Measurements from ENCODE around the gene NDUFV3. TPM values are rescaled to one million over a fixed set of nuclear protein-coding genes. Genes with fewer than 3 reads are reported as not detected.

Gene NDUFV3
- total and polyA plus RNA-seq, 2 of the 13 experiments (the other 11 are each of a cell fraction or from before 2014, with no cell fraction given), result 14.2 to 29.6 TPM

DNA sequence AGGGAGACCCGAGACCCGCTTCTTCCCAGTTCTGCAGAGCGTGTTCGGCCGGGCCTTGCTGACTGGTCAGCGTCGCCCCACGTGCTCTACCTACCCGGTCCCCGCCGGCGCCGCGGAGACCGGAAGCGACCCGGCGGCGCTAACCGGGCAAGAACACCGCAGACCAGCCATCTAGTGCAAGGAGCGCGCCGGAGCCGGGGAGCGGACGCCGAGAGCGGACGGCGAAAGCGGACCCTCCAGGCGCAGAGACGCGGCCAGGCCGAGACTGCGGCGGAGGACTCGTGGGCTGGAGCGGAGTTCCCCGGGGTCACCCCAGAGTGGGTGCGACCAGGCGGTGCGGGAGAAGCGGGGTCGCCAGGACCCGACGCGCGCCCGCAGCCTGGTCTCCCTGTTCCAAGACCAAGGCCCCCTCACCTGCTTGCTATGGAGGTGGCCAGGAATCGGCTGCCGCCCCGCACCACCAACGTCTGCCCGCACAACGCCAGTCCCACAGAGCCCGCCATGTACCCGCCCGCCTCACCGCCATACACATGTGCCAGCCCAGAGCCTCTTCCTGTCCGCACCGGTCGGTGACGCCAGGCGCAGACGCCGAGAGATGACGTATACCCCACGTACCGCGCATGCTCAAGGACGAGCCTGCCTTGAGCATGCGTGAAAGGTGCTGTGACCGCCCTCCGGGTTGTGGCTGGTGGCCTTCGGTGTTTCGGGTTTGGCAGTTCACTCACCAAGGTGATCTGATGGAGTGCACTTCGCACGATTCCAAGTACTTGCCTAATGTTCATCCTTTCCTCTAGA, 13.9 kb upstream of the NDUFV3 start, which contains the start of gene WDR4 (continued):
- TF ChIP-seq, protein P1, sequence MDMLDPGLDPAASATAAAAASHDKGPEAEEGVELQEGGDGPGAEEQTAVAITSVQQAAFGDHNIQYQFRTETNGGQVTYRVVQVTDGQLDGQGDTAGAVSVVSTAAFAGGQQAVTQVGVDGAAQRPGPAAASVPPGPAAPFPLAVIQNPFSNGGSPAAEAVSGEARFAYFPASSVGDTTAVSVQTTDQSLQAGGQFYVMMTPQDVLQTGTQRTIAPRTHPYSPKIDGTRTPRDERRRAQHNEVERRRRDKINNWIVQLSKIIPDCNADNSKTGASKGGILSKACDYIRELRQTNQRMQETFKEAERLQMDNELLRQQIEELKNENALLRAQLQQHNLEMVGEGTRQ (IDR thresholded peaks at IDR 0.05; ENCODE audit: low read depth, low read length), result peak; percentile 89
- TF ChIP-seq, protein P1 (CRISPR knock-in tag; IDR thresholded peaks at IDR 0.05; ENCODE audit: borderline replicate concordance), result peak; percentile 95; the same call in 1 of the 2 replicates
- TF ChIP-seq, protein P2, sequence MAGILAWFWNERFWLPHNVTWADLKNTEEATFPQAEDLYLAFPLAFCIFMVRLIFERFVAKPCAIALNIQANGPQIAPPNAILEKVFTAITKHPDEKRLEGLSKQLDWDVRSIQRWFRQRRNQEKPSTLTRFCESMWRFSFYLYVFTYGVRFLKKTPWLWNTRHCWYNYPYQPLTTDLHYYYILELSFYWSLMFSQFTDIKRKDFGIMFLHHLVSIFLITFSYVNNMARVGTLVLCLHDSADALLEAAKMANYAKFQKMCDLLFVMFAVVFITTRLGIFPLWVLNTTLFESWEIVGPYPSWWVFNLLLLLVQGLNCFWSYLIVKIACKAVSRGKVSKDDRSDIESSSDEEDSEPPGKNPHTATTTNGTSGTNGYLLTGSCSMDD (CRISPR knock-in tag; IDR thresholded peaks at IDR 0.05), result no peak
- TF ChIP-seq NCOA1 (CRISPR knock-in tag; IDR thresholded peaks at IDR 0.05) (peak; percentile 5; the same call in 1 of the 2 replicates), ZNF557 (CRISPR knock-in tag; IDR thresholded peaks at IDR 0.05) (no peak), ZNF552 (CRISPR knock-in tag; IDR thresholded peaks at IDR 0.05; ENCODE audit: borderline replicate concordance) (peak; percentile 86), DNMT1 (CRISPR knock-in tag; IDR thresholded peaks at IDR 0.05) (0 out of 2 replicates have a peak, but pooled peaks have one; percentile 77), ARNT2 (CRISPR knock-in tag; IDR thresholded peaks at IDR 0.05; ENCODE audit: low read depth) (peak; percentile 75), HHEX (CRISPR knock-in tag; IDR thresholded peaks at IDR 0.05) (no peak), ZFP1 (CRISPR knock-in tag; IDR thresholded peaks at IDR 0.05) (0 out of 2 replicates have a peak, but pooled peaks have one; percentile 34), IKZF4 (CRISPR knock-in tag; IDR thresholded peaks at IDR 0.05; ENCODE audit: borderline replicate concordance, low read depth, not compliant biosample characterization) (no peak), CENPT (CRISPR knock-in tag; IDR thresholded peaks at IDR 0.05; ENCODE audit: low read depth) (no peak), RCOR2 (CRISPR knock-in tag; IDR thresholded peaks at IDR 0.05) (no peak), KDM2A (CRISPR knock-in tag; IDR thresholded peaks at IDR 0.05; ENCODE audit: borderline replicate concordance, low read depth) (peak; percentile 95), ISX (CRISPR knock-in tag; conservative IDR thresholded peaks at IDR 0.05) (peak; percentile 38; the same call in 1 of the 2 replicates), HOXA5 (CRISPR knock-in tag; IDR thresholded peaks at IDR 0.05) (no peak; the same call in none of the 2 replicates)
- TF ChIP-seq, protein P3, sequence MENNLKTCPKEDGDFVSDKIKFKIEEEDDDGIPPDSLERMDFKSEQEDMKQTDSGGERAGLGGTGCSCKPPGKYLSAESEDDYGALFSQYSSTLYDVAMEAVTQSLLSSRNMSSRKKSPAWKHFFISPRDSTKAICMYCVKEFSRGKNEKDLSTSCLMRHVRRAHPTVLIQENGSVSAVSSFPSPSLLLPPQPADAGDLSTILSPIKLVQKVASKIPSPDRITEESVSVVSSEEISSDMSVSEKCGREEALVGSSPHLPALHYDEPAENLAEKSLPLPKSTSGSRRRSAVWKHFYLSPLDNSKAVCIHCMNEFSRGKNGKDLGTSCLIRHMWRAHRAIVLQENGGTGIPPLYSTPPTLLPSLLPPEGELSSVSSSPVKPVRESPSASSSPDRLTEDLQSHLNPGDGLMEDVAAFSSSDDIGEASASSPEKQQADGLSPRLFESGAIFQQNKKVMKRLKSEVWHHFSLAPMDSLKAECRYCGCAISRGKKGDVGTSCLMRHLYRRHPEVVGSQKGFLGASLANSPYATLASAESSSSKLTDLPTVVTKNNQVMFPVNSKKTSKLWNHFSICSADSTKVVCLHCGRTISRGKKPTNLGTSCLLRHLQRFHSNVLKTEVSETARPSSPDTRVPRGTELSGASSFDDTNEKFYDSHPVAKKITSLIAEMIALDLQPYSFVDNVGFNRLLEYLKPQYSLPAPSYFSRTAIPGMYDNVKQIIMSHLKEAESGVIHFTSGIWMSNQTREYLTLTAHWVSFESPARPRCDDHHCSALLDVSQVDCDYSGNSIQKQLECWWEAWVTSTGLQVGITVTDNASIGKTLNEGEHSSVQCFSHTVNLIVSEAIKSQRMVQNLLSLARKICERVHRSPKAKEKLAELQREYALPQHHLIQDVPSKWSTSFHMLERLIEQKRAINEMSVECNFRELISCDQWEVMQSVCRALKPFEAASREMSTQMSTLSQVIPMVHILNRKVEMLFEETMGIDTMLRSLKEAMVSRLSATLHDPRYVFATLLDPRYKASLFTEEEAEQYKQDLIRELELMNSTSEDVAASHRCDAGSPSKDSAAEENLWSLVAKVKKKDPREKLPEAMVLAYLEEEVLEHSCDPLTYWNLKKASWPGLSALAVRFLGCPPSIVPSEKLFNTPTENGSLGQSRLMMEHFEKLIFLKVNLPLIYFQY (CRISPR knock-in tag; IDR thresholded peaks at IDR 0.05; ENCODE audit: borderline replicate concordance), result no peak; the same call in 1 of the 2 replicates
- TF ChIP-seq, protein P4, sequence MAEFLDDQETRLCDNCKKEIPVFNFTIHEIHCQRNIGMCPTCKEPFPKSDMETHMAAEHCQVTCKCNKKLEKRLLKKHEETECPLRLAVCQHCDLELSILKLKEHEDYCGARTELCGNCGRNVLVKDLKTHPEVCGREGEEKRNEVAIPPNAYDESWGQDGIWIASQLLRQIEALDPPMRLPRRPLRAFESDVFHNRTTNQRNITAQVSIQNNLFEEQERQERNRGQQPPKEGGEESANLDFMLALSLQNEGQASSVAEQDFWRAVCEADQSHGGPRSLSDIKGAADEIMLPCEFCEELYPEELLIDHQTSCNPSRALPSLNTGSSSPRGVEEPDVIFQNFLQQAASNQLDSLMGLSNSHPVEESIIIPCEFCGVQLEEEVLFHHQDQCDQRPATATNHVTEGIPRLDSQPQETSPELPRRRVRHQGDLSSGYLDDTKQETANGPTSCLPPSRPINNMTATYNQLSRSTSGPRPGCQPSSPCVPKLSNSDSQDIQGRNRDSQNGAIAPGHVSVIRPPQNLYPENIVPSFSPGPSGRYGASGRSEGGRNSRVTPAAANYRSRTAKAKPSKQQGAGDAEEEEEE (CRISPR knock-in tag; IDR thresholded peaks at IDR 0.05; ENCODE audit: borderline replicate concordance), result 0 out of 2 replicates have a peak, but pooled peaks have one; percentile 88
- TF ChIP-seq, protein P5, sequence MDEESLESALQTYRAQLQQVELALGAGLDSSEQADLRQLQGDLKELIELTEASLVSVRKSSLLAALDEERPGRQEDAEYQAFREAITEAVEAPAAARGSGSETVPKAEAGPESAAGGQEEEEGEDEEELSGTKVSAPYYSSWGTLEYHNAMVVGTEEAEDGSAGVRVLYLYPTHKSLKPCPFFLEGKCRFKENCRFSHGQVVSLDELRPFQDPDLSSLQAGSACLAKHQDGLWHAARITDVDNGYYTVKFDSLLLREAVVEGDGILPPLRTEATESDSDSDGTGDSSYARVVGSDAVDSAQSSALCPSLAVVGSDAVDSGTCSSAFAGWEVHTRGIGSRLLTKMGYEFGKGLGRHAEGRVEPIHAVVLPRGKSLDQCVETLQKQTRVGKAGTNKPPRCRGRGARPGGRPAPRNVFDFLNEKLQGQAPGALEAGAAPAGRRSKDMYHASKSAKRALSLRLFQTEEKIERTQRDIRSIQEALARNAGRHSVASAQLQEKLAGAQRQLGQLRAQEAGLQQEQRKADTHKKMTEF (CRISPR knock-in tag; IDR thresholded peaks at IDR 0.05), result peak; percentile 81; the same call in 1 of the 2 replicates
